Loucy (cell line): ENCODE measurements around the gene DAP.

Experiments used
- H2AFZ ChIP-seq: fragments of 200-600 bp; sonication (generic); 2 replicates; pipeline ENCODE4 v1.6.0; 2016; ENCODE audit warnings: antibody characterized with exemption, mild to moderate bottlenecking, low read length, moderate library complexity
- H3F3A ChIP-seq: fragments of 200-600 bp; 2 replicates; pipeline ENCODE4 v1.6.0; 2016; ENCODE audit warnings: antibody characterized with exemption, low read depth, mild to moderate bottlenecking
- H3K27me3 ChIP-seq: fragments of 200-600 bp; sonication (generic); 2 replicates; pipeline ENCODE4 v1.6.1; 2014; ENCODE audit warnings: low read length, mild to moderate bottlenecking; ENCODE audit not compliant: insufficient read depth, poor library complexity, severe bottlenecking
- H3K36me3 ChIP-seq: fragments of 200-600 bp; sonication (generic); 2 replicates; pipeline ENCODE4 v1.6.1; 2016; ENCODE audit warnings: low read length; ENCODE audit not compliant: insufficient read depth
- H3K4me1 ChIP-seq: fragments of 200-600 bp; sonication (generic); 2 replicates; pipeline ENCODE4 v1.5.1; 2014; ENCODE audit warnings: low read length, mild to moderate bottlenecking; ENCODE audit not compliant: insufficient read depth, poor library complexity, severe bottlenecking
- H3K4me2 ChIP-seq: fragments of 200-600 bp; sonication (generic); 2 replicates; pipeline ENCODE4 v1.6.0; 2014; ENCODE audit warnings: antibody characterized with exemption, low read length, low read depth, mild to moderate bottlenecking; ENCODE audit not compliant: poor library complexity, severe bottlenecking
- H3K4me3 ChIP-seq: fragments of 200-600 bp; sonication (generic); 2 replicates; pipeline ENCODE4 v1.5.1; 2014; ENCODE audit warnings: low read length, mild to moderate bottlenecking, mixed read lengths; ENCODE audit not compliant: poor library complexity, severe bottlenecking
- H3K79me2 ChIP-seq: fragments of 200-600 bp; sonication (generic); 2 replicates; pipeline ENCODE4 v1.6.1; 2014; ENCODE audit warnings: low read length; ENCODE audit not compliant: insufficient read depth
- H3K9ac ChIP-seq: fragments of 200-600 bp; sonication (generic); 2 replicates; pipeline ENCODE4 v1.6.0; 2014; ENCODE audit warnings: mild to moderate bottlenecking, low read depth, low read length, moderate library complexity; ENCODE audit not compliant: poor library complexity, severe bottlenecking
- H3K9me2 ChIP-seq: fragments of 200-600 bp; sonication (generic); replicated peaks from 2 replicates; pipeline ENCODE4 v1.6.1; 2016; ENCODE audit warnings: low read depth, low read length, mixed read lengths
- H3K9me3 ChIP-seq: fragments of 200-600 bp; sonication (generic); 2 replicates; pipeline ENCODE4 v1.6.1; 2014; ENCODE audit warnings: mild to moderate bottlenecking, antibody characterized with exemption, low read length, low read depth; ENCODE audit not compliant: insufficient read depth
- H4K20me1 ChIP-seq: fragments of 200-600 bp; sonication (generic); 2 replicates; pipeline ENCODE4 v1.6.0; 2014; ENCODE audit warnings: antibody characterized with exemption, low read length, mild to moderate bottlenecking; ENCODE audit not compliant: insufficient read depth, poor library complexity, severe bottlenecking
- EZH2phosphoT487 ChIP-seq: fragments of 200-600 bp; IDR thresholded peaks from 2 replicates; pipeline ENCODE4 v1.6.1; 2018; ENCODE audit warnings: antibody characterized with exemption, mild to moderate bottlenecking, moderate library complexity, borderline replicate concordance
- TF ChIP-seq, protein P1 (sequence below): fragments of 200-600 bp; sonication (generic); conservative IDR thresholded peaks from 2 replicates; pipeline ENCODE4 v1.5.1; 2014; ENCODE audit warnings: mild to moderate bottlenecking, antibody characterized with exemption, low read length

DAP gene

GRCh38 chr5:10705747-10706146, 55.3 kb downstream of the DAP start:
- no peaks in the 10 kb centered on the region for H3K9me2 ChIP-seq
- H3K79me2 ChIP-seq, result peaks cover 4% of the 10 kb centered on the region; the same call in 1 of the 2 replicates
- TF ChIP-seq, protein P1, sequence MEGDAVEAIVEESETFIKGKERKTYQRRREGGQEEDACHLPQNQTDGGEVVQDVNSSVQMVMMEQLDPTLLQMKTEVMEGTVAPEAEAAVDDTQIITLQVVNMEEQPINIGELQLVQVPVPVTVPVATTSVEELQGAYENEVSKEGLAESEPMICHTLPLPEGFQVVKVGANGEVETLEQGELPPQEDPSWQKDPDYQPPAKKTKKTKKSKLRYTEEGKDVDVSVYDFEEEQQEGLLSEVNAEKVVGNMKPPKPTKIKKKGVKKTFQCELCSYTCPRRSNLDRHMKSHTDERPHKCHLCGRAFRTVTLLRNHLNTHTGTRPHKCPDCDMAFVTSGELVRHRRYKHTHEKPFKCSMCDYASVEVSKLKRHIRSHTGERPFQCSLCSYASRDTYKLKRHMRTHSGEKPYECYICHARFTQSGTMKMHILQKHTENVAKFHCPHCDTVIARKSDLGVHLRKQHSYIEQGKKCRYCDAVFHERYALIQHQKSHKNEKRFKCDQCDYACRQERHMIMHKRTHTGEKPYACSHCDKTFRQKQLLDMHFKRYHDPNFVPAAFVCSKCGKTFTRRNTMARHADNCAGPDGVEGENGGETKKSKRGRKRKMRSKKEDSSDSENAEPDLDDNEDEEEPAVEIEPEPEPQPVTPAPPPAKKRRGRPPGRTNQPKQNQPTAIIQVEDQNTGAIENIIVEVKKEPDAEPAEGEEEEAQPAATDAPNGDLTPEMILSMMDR, result no peak
- no peak for TF ChIP-seq EZH2phosphoT487
- peak overlapping the region; percentile 41 for H3K4me3 ChIP-seq
- H4K20me1 ChIP-seq, result peaks cover 6% of the 10 kb centered on the region
- no peaks in the 10 kb centered on the region for H3K27me3 ChIP-seq
- no peaks in the 10 kb centered on the region; the same call in 1 of the 2 replicates for H3K36me3 ChIP-seq
- H2AFZ ChIP-seq, result no peak overlapping the region
- peak overlapping the region; percentile 72 for H3K4me2 ChIP-seq
- peak overlapping the region; percentile 13 for H3K9ac ChIP-seq
- H3K9me3 ChIP-seq, result no peaks in the 10 kb centered on the region
- H3K4me1 ChIP-seq, result peaks cover 28% of the 10 kb centered on the region
- H3F3A ChIP-seq, result no peaks in the 10 kb centered on the region; the same call in 1 of the 2 replicates

DNA sequence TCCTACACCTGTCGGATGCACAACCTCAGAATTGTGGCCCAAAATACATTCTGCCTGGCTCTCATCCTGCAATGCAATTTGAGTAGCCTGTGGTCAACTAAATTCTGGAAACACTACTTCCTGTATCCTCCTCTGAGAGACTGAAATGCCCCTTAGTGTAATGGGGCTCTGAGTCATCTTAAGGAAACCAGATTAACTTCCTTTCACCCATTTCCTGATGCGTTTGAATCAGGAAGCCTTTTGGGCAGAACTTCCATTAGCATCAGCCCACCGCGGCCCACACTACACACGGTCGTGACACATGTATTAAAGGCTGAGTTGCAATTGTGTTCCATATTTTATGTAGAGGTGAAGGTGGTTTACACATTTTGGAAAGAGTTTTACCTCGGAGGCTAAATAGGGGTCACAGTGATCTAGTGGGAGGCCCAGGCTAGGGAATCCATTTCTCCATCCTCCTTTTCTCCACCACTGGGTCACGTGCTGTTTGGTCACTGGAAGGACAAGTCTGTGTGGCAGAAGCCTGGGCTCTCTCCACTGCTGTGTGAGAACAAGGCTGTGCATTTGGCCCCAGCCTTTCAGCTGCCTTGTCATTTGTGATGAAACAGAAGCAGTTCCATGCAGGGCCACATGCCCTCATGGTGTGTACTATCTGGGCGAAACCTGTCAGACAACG, 55.9 kb downstream of the DAP start:
- TF ChIP-seq, protein P1, result no peak
- TF ChIP-seq EZH2phosphoT487, result no peak
- H3K27me3 ChIP-seq, result no peaks in the 10 kb centered on the region
- H3K79me2 ChIP-seq, result 0 out of 2 replicates have a peak, but pooled peaks cover 4% of the 10 kb centered on the region
- no peaks in the 10 kb centered on the region for H3K9me2 ChIP-seq
- peaks cover 28% of the 10 kb centered on the region for H3K4me1 ChIP-seq
- H2AFZ ChIP-seq, result no peak overlapping the region
- peak overlapping the region; percentile 13 for H3K9ac ChIP-seq
- no peaks in the 10 kb centered on the region for H3K9me3 ChIP-seq
- no peaks in the 10 kb centered on the region; the same call in 1 of the 2 replicates for H3F3A ChIP-seq
- H3K4me2 ChIP-seq, result peak overlapping the region; percentile 72
- H4K20me1 ChIP-seq, result peaks cover 7% of the 10 kb centered on the region
- no peaks in the 10 kb centered on the region; the same call in 1 of the 2 replicates for H3K36me3 ChIP-seq
- peak overlapping the region; percentile 41 for H3K4me3 ChIP-seq

DNA sequence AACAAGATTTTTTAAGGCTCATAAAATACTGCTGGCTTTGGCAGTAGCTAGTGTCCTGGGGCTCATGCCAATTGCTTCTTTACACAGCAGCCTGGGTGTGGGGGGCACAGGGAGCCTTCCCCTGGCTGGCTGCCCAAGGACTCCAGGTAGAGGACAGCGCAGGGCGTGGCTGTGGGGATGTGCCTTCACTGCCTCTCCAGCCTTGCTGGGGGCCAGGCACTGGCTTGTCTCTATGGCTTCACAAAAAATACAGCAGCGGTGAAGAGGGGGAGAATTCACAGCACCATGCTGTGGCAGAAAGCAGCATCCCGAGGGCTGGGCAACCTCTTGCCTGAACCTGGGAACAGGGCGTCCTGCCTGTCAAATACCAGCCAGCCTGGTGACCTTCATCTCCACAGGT, 57.4 kb downstream of the DAP start:
- TF ChIP-seq EZH2phosphoT487, result no peak
- TF ChIP-seq, protein P1, result no peak
- Histone ChIP-seq H3K9ac (no peak overlapping the region), H3K4me2 (no peak overlapping the region), H4K20me1 (peaks cover 7% of the 10 kb centered on the region), H3F3A (no peaks in the 10 kb centered on the region; the same call in 1 of the 2 replicates), H3K4me1 (peaks cover 28% of the 10 kb centered on the region), H2AFZ (no peak overlapping the region), H3K9me2 (no peaks in the 10 kb centered on the region), H3K27me3 (no peaks in the 10 kb centered on the region), H3K79me2 (0 out of 2 replicates have a peak, but pooled peaks cover 4% of the 10 kb centered on the region), H3K9me3 (no peaks in the 10 kb centered on the region), H3K4me3 (no peak overlapping the region), H3K36me3 (no peaks in the 10 kb centered on the region; the same call in 1 of the 2 replicates)
